ENCODE results near the gene KAZN. TPM values are rescaled to one million over a fixed set of nuclear protein-coding genes. Genes with fewer than 3 reads are reported as not detected.

KAZN gene
- total and polyA plus RNA-seq, 2 donors from 2014 or later, result 17.4 to 60.8 TPM

DNA sequence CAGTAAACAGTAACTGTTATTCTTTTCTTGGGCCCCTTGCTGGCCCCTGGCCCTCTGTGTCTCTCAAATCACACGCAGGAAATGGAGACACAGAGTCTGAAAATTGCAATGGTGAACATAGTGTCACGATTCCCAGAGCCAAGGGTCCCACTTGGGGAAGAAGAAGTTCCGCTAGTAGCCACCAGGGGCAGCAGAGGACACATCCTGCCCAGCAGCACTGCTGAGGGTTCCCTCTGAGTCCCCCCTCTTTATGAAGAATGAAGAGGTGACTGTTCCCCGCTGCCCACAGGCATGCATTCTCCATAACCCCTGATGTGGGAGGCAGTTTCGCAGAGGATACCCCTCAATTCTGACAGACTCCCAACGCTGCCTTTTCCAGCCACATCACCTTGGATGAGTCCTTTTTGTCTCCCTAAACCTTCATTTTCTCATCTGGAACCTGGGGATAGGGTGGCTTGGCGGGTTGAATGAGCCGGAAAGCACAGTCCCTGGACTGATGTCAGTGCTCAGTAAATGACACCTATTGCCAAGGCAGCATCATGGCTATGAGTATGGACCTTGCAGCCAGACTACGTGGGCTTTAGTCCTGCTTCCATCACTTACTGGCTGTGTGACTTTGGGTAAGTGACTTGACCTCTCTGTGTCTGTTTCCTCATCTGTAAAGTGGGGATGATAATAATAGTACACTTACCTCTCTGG, 317.0 kb downstream of the KAZN start:
- Histone ChIP-seq H3K27me3 (ENCODE audit: control insufficient read depth, insufficient read depth, low read length) (no peaks in the 10 kb centered on the region), H3K9me3 (ENCODE audit: control insufficient read depth in 2 of 3, insufficient read depth in 1 of 3, low read length in 3 of 3) (no peaks in the 10 kb centered on the region), H3K9ac (ENCODE audit: low read length in 3 of 3) (no peak overlapping the region), H3K27ac (ENCODE audit: low read depth in 2 of 2, low read length in 2 of 2) (peak overlapping the region in 1 of 2 donors; percentile 10), H3K36me3 (ENCODE audit: control insufficient read depth in 2 of 3, insufficient read depth in 3 of 3, low read length in 3 of 3) (no peaks in the 10 kb centered on the region), H3K4me1 (ENCODE audit: control insufficient read depth in 2 of 3, insufficient read depth in 2 of 3, low read depth in 1 of 3, low read length in 3 of 3) (peaks cover 3 to 21% (median 18%) of the 10 kb centered on the region in 3 donors), H3K4me3 (ENCODE audit: low read length in 3 of 3) (no peak overlapping the region)
- intact Hi-C loops (cut with DNase I), result no loop called here
- TF ChIP-seq, protein P1, sequence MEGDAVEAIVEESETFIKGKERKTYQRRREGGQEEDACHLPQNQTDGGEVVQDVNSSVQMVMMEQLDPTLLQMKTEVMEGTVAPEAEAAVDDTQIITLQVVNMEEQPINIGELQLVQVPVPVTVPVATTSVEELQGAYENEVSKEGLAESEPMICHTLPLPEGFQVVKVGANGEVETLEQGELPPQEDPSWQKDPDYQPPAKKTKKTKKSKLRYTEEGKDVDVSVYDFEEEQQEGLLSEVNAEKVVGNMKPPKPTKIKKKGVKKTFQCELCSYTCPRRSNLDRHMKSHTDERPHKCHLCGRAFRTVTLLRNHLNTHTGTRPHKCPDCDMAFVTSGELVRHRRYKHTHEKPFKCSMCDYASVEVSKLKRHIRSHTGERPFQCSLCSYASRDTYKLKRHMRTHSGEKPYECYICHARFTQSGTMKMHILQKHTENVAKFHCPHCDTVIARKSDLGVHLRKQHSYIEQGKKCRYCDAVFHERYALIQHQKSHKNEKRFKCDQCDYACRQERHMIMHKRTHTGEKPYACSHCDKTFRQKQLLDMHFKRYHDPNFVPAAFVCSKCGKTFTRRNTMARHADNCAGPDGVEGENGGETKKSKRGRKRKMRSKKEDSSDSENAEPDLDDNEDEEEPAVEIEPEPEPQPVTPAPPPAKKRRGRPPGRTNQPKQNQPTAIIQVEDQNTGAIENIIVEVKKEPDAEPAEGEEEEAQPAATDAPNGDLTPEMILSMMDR (IDR thresholded peaks at IDR 0.05; ENCODE audit: borderline replicate concordance, extremely low read depth, insufficient read depth), result peak; percentile 74
- FAIRE-seq (no peak), DNase-seq (peak in 4 of 5 donors; percentile 70 to 79 (median 76))

DNA sequence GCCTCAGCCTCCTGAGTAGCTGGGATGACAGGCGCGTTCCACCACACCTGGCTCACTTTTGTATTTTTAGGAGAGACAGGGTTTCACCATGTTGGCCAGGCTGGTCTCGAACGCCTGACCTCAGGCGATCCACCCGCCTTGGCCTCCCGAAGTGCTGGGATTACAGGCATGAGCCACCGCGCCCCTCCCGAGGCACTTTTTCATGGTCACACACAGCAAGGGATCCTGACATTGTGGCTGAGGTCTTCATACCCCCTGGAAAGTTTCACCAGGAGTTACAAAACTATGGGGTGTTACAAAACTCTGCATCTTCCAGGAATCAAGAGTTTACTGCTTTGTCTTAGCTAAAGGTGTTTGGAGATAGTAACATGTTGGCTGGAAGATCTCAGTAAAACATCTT, 320.8 kb downstream of the KAZN start:
- DNase-seq, result no peak

DNA sequence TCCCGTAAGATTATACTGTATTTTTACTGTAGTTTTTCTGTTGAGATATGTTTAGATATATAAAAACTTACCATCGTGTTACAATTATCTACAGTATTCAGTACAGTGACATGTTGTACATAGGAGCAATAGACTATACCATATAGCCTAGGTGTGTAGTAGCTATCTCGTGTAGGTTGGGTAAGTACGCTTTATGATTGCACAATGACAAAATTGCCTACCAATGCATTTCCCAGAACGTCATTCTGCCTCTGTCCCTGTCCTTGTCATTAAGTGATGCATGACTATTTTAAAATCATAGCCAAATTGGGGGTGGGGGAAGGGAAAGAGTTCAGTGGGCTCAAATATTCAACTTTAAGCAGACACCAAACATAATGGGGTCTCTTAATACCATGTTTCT, 321.3 kb downstream of the KAZN start:
- no peak overlapping the region for H3K4me3 ChIP-seq (ENCODE audit: low read length in 3 of 3)
- H3K36me3 ChIP-seq (ENCODE audit: control insufficient read depth in 2 of 3, insufficient read depth in 3 of 3, low read length in 3 of 3), result no peaks in the 10 kb centered on the region
- DNase-seq (no peak), FAIRE-seq (no peak)
- H3K4me1 ChIP-seq (ENCODE audit: control insufficient read depth in 2 of 3, insufficient read depth in 2 of 3, low read depth in 1 of 3, low read length in 3 of 3), result peaks cover 0 to 5% (median 0%) of the 10 kb centered on the region in 3 donors
- TF ChIP-seq, protein P1 (IDR thresholded peaks at IDR 0.05; ENCODE audit: borderline replicate concordance, extremely low read depth, insufficient read depth), result no peak
- intact Hi-C loops (cut with DNase I), result loop anchor here (10.0 kb wide), 1 partner anchor 105 kb away; no protein-coding TSS in a partner anchor
- no peaks in the 10 kb centered on the region for H3K9me3 ChIP-seq (ENCODE audit: control insufficient read depth in 2 of 3, insufficient read depth in 1 of 3, low read length in 3 of 3)
- no peaks in the 10 kb centered on the region for H3K27me3 ChIP-seq (ENCODE audit: control insufficient read depth, insufficient read depth, low read length)
- no peak overlapping the region for H3K9ac ChIP-seq (ENCODE audit: low read length in 3 of 3)
- no peak overlapping the region for H3K27ac ChIP-seq (ENCODE audit: low read depth in 2 of 2, low read length in 2 of 2)

More for the DNA sequence above, 320.8 kb downstream of the KAZN start:
- Histone ChIP-seq H3K4me3 (ENCODE audit: low read length in 3 of 3) (no peak overlapping the region), H3K36me3 (ENCODE audit: control insufficient read depth in 2 of 3, insufficient read depth in 3 of 3, low read length in 3 of 3) (no peaks in the 10 kb centered on the region), H3K9me3 (ENCODE audit: control insufficient read depth in 2 of 3, insufficient read depth in 1 of 3, low read length in 3 of 3) (no peaks in the 10 kb centered on the region), H3K4me1 (ENCODE audit: control insufficient read depth in 2 of 3, insufficient read depth in 2 of 3, low read depth in 1 of 3, low read length in 3 of 3) (peaks cover 0 to 5% (median 2%) of the 10 kb centered on the region in 3 donors), H3K27ac (ENCODE audit: low read depth in 2 of 2, low read length in 2 of 2) (no peak overlapping the region), H3K9ac (ENCODE audit: low read length in 3 of 3) (no peak overlapping the region), H3K27me3 (ENCODE audit: control insufficient read depth, insufficient read depth, low read length) (no peaks in the 10 kb centered on the region)
- TF ChIP-seq, protein P1 (IDR thresholded peaks at IDR 0.05; ENCODE audit: borderline replicate concordance, extremely low read depth, insufficient read depth), result no peak
- FAIRE-seq, result no peak
- intact Hi-C loops (cut with DNase I), result no loop called here

All from kidney (tissue), 14 donors.